Upper lobe of left lung (tissue), 6 donors: ENCODE measurements around the gene PSPH. TPM values are rescaled to one million over a fixed set of nuclear protein-coding genes. Genes with fewer than 3 reads are reported as not detected.
"Not testable (repeated sequence)": the region's sequence is repeated elsewhere in the genome, so short reads cannot be mapped to it uniquely, and the experiment has no call there.

ENCODE experiments used
- ATAC-seq, 2 donors: fragments of 200-7000 bp; cut with Tn5 transposase; one replicate each; pipeline ENCODE4 v1.9.1; 2022; ENCODE audit warnings: mild to moderate bottlenecking in 2 of 2, moderate library complexity in 2 of 2; ENCODE audit not compliant: low FRiP score in 2 of 2
- DNase-seq, 2 donors: peaks; one replicate each; pipeline ENCODE4 v3.0.0-alpha.2; 2019 to 2020
- H3K27ac ChIP-seq, 4 donors: fragments of 200-600 bp; sonication (generic); one replicate each; pipeline ENCODE4 v1.5.1; 2016 to 2019
- H3K27me3 ChIP-seq, 4 donors: fragments of 200-600 bp; sonication (generic); one replicate each; pipeline ENCODE4 v1.5.1; 2017 to 2019
- H3K36me3 ChIP-seq, 4 donors: fragments of 200-600 bp; sonication (generic); one replicate each; pipeline ENCODE4 v1.5.1; 2016 to 2019
- H3K4me1 ChIP-seq, 4 donors: fragments of 200-600 bp; sonication (generic); one replicate each; pipeline ENCODE4 v1.5.1; 2018 to 2019
- H3K4me3 ChIP-seq, 4 donors: fragments of 200-600 bp; sonication (generic); one replicate each; pipeline ENCODE4 v1.5.1; 2017 to 2019; ENCODE audit warnings: mild to moderate bottlenecking in 2 of 4, moderate library complexity in 1 of 4
- H3K9me3 ChIP-seq, 4 donors: fragments of 200-600 bp; sonication (generic); one replicate each; pipeline ENCODE4 v1.5.1; 2018 to 2019
- EP300 ChIP-seq, 4 donors: sonication (generic); formaldehyde crosslinking; IDR thresholded peaks; one replicate each; pipeline ENCODE4 v1.5.1; 2017; ENCODE audit warnings: antibody characterized with exemption in 4 of 4, control low read depth in 2 of 4
- POLR2A ChIP-seq, 4 donors: fragments of 450-650 bp; IDR thresholded peaks; one replicate each; pipeline ENCODE4 v1.5.1; 2016 to 2017; ENCODE audit warnings: antibody characterized with exemption in 4 of 4, mild to moderate bottlenecking in 2 of 4
- POLR2AphosphoS5 ChIP-seq, 2 donors: sonication (generic); formaldehyde crosslinking; IDR thresholded peaks; one replicate each; pipeline ENCODE4 v1.5.1; 2017; ENCODE audit warnings: antibody characterized with exemption in 2 of 2
- WGBS, 2 donors: methylation state at CpG; one replicate each; pipeline ENCODE4 v1.1.5; 2017 to 2018; 5-methylcytosine and 5-hydroxymethylcytosine counted together
- total RNA-seq, 6 donors: library from RNA; depleted of rRNA in 4 of 6; stranded (reverse); fragments of >200 nt in 4 of 6; gene quantifications; one replicate each; pipeline versions ENCODE4 v1.1.0 to v1.2.1, GENCODE V29; 2016 to 2021
- TF ChIP-seq, protein P1 (sequence below), 6 experiments: fragments of 450-650 bp in 4 of 6; fragments of 200-600 bp in 2 of 6; sonication (generic) in 2 of 6; IDR thresholded peaks; one replicate each; pipeline ENCODE4 v1.5.1; 2016 to 2019; ENCODE audit warnings: antibody characterized with exemption in 6 of 6
- donor health status: DM: no; HTN: no; CAD: no; lungs with moderate emphysema.
- donor health status: DM: no; HTN: yes; CAD: no; lungs with severe emphysema.

PSPH gene
- total RNA-seq, 6 donors from 2014 or later: 6.8 to 18.9 (median 13.5) TPM

DNA sequence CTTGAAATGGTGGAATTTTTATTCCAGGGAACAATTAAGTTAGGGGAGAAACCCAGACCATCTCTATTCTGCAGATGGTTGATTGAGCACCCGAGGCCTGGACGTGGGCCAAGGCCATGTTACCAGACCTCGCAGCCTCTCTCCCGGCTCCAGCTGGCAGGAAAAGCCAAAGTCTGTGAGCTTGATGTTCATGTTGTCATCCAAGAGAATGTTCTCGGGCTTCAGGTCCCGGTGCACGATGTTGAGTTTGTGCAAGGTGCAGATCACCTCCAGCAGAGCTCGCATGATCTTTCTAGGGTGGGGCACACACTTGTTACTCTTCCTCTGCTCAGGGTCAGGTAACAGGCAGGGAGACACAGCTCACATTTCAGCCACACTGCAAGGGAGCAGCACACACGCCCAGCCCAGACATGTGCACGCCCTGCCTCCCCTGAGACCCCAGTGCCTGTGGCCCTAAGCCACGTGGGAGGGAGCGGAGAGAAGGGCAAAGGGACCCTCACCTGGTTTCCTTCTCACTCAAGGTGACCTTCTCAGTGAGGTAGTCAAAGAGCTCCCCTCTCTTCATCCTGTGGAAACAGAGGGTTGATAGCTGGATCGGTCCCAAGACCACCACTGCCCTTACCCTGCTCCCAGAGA, 32.0 kb upstream of the PSPH start:
- H3K27ac ChIP-seq: no peak overlapping the region
- H3K9me3 ChIP-seq: no peaks in the 10 kb centered on the region
- DNase-seq (no peak), ATAC-seq (no peak)
- WGBS, 2 donors: 66 to 75% methylated on average over 9 to 13 of the region's 13 CpGs
- TF ChIP-seq, protein P1, sequence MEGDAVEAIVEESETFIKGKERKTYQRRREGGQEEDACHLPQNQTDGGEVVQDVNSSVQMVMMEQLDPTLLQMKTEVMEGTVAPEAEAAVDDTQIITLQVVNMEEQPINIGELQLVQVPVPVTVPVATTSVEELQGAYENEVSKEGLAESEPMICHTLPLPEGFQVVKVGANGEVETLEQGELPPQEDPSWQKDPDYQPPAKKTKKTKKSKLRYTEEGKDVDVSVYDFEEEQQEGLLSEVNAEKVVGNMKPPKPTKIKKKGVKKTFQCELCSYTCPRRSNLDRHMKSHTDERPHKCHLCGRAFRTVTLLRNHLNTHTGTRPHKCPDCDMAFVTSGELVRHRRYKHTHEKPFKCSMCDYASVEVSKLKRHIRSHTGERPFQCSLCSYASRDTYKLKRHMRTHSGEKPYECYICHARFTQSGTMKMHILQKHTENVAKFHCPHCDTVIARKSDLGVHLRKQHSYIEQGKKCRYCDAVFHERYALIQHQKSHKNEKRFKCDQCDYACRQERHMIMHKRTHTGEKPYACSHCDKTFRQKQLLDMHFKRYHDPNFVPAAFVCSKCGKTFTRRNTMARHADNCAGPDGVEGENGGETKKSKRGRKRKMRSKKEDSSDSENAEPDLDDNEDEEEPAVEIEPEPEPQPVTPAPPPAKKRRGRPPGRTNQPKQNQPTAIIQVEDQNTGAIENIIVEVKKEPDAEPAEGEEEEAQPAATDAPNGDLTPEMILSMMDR (IDR thresholded peaks at IDR 0.05): no peak
- TF ChIP-seq POLR2AphosphoS5 (IDR thresholded peaks at IDR 0.05): no peak
- no peak for TF ChIP-seq EP300 (IDR thresholded peaks at IDR 0.05)
- no peak for TF ChIP-seq POLR2A (IDR thresholded peaks at IDR 0.05)
- peaks cover 0 to 10% (median 9%) of the 10 kb centered on the region in 4 donors for H3K4me1 ChIP-seq
- no peak overlapping the region for H3K4me3 ChIP-seq
- peaks cover 2 to 33% (median 19%) of the 10 kb centered on the region in 4 donors for H3K36me3 ChIP-seq
- H3K27me3 ChIP-seq: no peaks in the 10 kb centered on the region

DNA sequence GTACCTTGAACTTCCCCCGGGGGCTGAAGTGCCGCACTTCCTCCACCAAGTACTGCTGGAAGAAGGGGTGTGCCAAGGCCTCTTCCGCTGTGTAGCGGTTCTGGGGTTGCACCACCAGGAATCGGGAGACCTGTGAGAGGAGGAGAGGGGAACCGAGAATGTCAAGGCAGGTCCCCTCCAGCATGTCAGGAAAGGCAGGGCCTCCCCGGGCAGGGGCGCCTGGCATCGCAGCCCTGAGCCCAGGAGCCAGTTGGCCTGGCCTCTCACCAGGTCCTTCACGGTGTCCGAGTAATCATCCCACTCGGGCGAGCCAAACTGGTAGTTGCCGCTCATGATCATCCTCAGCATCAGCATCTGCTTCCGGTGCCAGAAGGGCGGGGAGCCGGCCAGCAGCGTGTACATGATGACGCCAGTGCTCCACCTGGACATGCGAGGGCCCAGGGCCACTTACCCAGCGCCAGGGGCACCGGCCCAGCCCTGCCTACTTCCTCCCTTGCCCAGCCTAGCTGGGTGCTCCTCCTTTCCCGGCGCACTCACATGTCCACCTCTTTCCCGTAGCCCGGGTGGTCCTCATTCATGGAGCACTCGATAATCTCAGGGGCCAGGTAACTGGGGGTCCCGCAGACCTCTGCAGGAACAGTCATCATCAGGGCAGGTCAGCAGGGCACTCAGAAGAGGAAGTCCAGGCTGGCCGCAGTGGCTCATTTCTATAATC, 30.5 kb upstream of the PSPH start:
- H3K27me3 ChIP-seq: no peaks in the 10 kb centered on the region
- no peak overlapping the region for H3K4me3 ChIP-seq
- ATAC-seq: no peak
- peak in 1 of 2 donors; percentile 69 for DNase-seq
- H3K36me3 ChIP-seq: peaks cover 3 to 34% (median 26%) of the 10 kb centered on the region in 4 donors
- no peaks in the 10 kb centered on the region for H3K9me3 ChIP-seq
- H3K27ac ChIP-seq: no peak overlapping the region
- WGBS, 2 donors: 91 to 95% methylated on average over 11 to 27 of the region's 29 CpGs
- H3K4me1 ChIP-seq: peaks cover 0 to 10% (median 9%) of the 10 kb centered on the region in 4 donors
- TF ChIP-seq POLR2AphosphoS5 (IDR thresholded peaks at IDR 0.05) (no peak), EP300 (IDR thresholded peaks at IDR 0.05) (no peak), POLR2A (IDR thresholded peaks at IDR 0.05) (no peak)
- TF ChIP-seq, protein P1 (IDR thresholded peaks at IDR 0.05): no peak

DNA sequence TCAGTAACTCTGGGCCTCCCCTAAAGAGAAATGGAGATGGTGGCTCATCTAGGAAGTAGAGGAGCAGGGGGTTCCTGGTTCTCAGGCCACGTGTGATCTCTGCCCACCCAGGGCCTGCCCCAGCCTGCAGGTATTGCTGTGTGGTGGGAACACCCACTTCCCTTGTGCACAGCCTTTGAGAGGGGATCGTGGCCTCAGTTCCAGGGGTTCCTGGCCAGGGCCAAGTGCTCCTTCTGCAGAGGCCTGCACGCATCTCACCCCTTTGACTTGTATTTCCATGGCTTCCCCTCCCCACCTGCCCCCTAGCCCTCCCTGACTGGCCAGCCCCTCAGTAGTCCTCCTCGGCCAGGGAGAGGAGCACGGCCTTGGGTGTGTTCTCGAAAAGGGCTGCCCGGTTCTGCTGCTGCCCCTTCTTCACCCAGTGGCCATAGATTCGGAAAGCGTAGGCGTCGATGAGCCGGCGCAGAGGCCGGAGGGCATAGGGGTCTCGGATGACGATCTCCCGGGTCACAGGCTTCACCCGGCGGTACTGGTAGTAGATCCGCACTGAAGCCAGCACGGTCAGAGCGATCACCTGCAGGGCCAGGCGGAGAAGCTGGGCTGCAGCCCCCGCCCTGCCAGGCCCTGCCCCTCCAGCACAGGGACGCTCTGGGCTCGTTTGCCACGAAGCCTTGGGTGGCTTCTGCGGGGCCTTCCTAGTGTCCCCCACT, 29.6 kb upstream of the PSPH start:
- not testable (repeated sequence) for DNase-seq, ATAC-seq, H3K9me3 ChIP-seq, H3K27ac ChIP-seq, H3K27me3 ChIP-seq, H3K4me3 ChIP-seq
- H3K4me1 ChIP-seq: peaks cover 0 to 10% (median 9%) of the 10 kb centered on the region in 4 donors
- WGBS, 2 donors: 94 to 95% methylated on average over 5 to 28 of the region's 28 CpGs
- peaks cover 3 to 36% (median 25%) of the 10 kb centered on the region in 4 donors for H3K36me3 ChIP-seq

DNA sequence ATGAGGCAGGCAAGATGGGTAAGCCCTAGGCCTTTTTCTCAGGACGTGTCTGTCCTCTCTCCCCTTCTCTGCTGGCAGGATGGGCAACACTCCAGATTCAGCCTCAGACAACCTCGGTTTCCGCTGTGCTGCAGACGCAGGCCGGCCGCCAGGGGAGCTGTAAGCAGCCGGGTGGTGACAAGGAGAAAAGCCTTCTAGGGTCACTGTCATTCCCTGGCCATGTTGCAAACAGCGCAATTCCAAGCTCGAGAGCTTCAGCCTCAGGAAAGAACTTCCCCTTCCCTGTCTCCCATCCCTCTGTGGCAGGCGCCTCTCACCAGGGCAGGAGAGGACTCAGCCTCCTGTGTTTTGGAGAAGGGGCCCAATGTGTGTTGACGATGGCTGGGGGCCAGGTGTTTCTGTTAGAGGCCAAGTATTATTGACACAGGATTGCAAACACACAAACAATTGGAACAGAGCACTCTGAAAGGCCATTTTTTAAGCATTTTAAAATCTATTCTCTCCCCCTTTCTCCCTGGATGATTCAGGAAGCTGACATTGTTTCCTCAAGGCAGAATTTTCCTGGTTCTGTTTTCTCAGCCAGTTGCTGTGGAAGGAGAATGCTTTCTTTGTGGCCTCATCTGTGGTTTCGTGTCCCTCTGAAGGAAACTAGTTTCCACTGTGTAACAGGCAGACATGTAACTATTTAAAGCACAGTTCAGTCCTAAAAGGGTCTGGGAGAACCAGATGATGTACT, 28.4 kb upstream of the PSPH start:
- peaks cover 3 to 36% (median 25%) of the 10 kb centered on the region in 4 donors for H3K36me3 ChIP-seq
- peak; percentile 34 to 88 for DNase-seq
- ATAC-seq: peak; percentile 23 to 48
- H3K4me3 ChIP-seq: no peak overlapping the region
- peak overlapping the region; percentile 32 to 52 (median 46) for H3K27ac ChIP-seq
- WGBS, 2 donors: 53 to 57% methylated on average over 11 to 12 of the region's 12 CpGs
- H3K27me3 ChIP-seq: no peaks in the 10 kb centered on the region
- peaks cover 1 to 12% (median 9%) of the 10 kb centered on the region in 4 donors for H3K4me1 ChIP-seq
- H3K9me3 ChIP-seq: no peaks in the 10 kb centered on the region
- TF ChIP-seq POLR2A (IDR thresholded peaks at IDR 0.05): no peak
- TF ChIP-seq POLR2AphosphoS5 (IDR thresholded peaks at IDR 0.05): peak in 1 of 2 donors; percentile 33
- TF ChIP-seq, protein P1 (IDR thresholded peaks at IDR 0.05): peak; percentile 37 to 53 (median 44)
- no peak for TF ChIP-seq EP300 (IDR thresholded peaks at IDR 0.05)
